HG02763 (cell line): ENCODE data around the gene MPZL2.

ENCODE experiments used
- ATAC-seq: cut with Tn5 transposase; IDR thresholded peaks from one replicate; pipeline ENCODE4 v1.9.1; 2021; ENCODE audit warnings: mild to moderate bottlenecking, moderate library complexity; ENCODE audit not compliant: unreplicated experiment

Gene MPZL2

GRCh38 chr11:118223570-118223969 lies 40.5 kb downstream of the MPZL2 start:
- no peak for ATAC-seq

GRCh38 chr11:118222437-118222836 lies 41.7 kb downstream of the MPZL2 start:
- no peak for ATAC-seq

GRCh38 chr11:118221419-118221818 lies 42.7 kb downstream of the MPZL2 start:
- ATAC-seq = no peak

- no peak for ATAC-seq
Observed at GRCh38 chr11:118219732-118220131, 44.4 kb downstream of the MPZL2 start.

- no peak for ATAC-seq
Observed at GRCh38 chr11:118219244-118219643, 44.9 kb downstream of the MPZL2 start.

- no peak for ATAC-seq
Observed at GRCh38 chr11:118217575-118217974, 46.5 kb downstream of the MPZL2 start.

- peak; percentile 43 for ATAC-seq
Observed at GRCh38 chr11:118216621-118217481, 47.2 kb downstream of the MPZL2 start.

- ATAC-seq = no peak
Observed at GRCh38 chr11:118215765-118216164, 48.3 kb downstream of the MPZL2 start.

- no peak for ATAC-seq
Observed at GRCh38 chr11:118215262-118215661, 48.8 kb downstream of the MPZL2 start.

- no peak for ATAC-seq
Observed at GRCh38 chr11:118214210-118214914, 49.7 kb downstream of the MPZL2 start.

- ATAC-seq = no peak
Observed at GRCh38 chr11:118213781-118214180, 50.3 kb downstream of the MPZL2 start.

GRCh38 chr11:118213201-118213600 lies 50.9 kb downstream of the MPZL2 start:
- ATAC-seq = no peak

GRCh38 chr11:118212781-118213191 lies 51.3 kb downstream of the MPZL2 start:
- no peak for ATAC-seq

GRCh38 chr11:118212131-118212725 lies 51.9 kb downstream of the MPZL2 start:
- no peak for ATAC-seq

- ATAC-seq = no peak
Observed at GRCh38 chr11:118211006-118211405, 53.1 kb downstream of the MPZL2 start.

GRCh38 chr11:118210323-118210722 lies 53.8 kb downstream of the MPZL2 start:
- no peak for ATAC-seq

- no peak for ATAC-seq
Observed at GRCh38 chr11:118209033-118209432, 55.1 kb downstream of the MPZL2 start.

- no peak for ATAC-seq
Observed at GRCh38 chr11:118207079-118207478, 57.0 kb downstream of the MPZL2 start.

- no peak for ATAC-seq
Observed at GRCh38 chr11:118206391-118207031, 57.6 kb downstream of the MPZL2 start.

- ATAC-seq = no peak
Observed at GRCh38 chr11:118205606-118206378, 58.3 kb downstream of the MPZL2 start.
